GM18517 (cell line): ENCODE results near the gene GATA5.

Experiments used
- ATAC-seq: cut with Tn5 transposase; IDR thresholded peaks from one replicate; pipeline ENCODE4 v1.9.1; 2021; ENCODE audit warnings: mild to moderate bottlenecking, moderate library complexity; ENCODE audit not compliant: unreplicated experiment

GATA5 gene

GRCh38 chr20:62457098-62457497 is 18.7 kb downstream of the GATA5 start:
- no peak for ATAC-seq

GRCh38 chr20:62455929-62456328 is 19.9 kb downstream of the GATA5 start:
- ATAC-seq = no peak

GRCh38 chr20:62454904-62455636 is 20.7 kb downstream of the GATA5 start:
- no peak for ATAC-seq

- no peak for ATAC-seq
Measured at GRCh38 chr20:62453186-62453808, 22.5 kb downstream of the GATA5 start.

GRCh38 chr20:62452475-62453095 is 23.2 kb downstream of the GATA5 start:
- no peak for ATAC-seq

GRCh38 chr20:62451970-62452369 is 23.8 kb downstream of the GATA5 start:
- no peak for ATAC-seq

GRCh38 chr20:62451156-62451767 is 24.5 kb downstream of the GATA5 start:
- no peak for ATAC-seq

GRCh38 chr20:62449951-62450691 is 25.7 kb downstream of the GATA5 start:
- ATAC-seq = no peak

GRCh38 chr20:62448788-62449187 is 27.0 kb downstream of the GATA5 start:
- no peak for ATAC-seq

GRCh38 chr20:62448038-62448437 is 27.8 kb downstream of the GATA5 start:
- no peak for ATAC-seq

- ATAC-seq = no peak
Measured at GRCh38 chr20:62446888-62447869, 28.6 kb downstream of the GATA5 start.

- no peak for ATAC-seq
Measured at GRCh38 chr20:62446481-62446880, 29.3 kb downstream of the GATA5 start.

- ATAC-seq = no peak
Measured at GRCh38 chr20:62445553-62446340, 30.0 kb downstream of the GATA5 start.

GRCh38 chr20:62444286-62444685 is 31.5 kb downstream of the GATA5 start:
- ATAC-seq = no peak

GRCh38 chr20:62441987-62442539 is 33.7 kb downstream of the GATA5 start:
- no peak for ATAC-seq

GRCh38 chr20:62439218-62439617 is 36.6 kb downstream of the GATA5 start:
- no peak for ATAC-seq

- no peak for ATAC-seq
Measured at GRCh38 chr20:62437927-62438326, 37.9 kb downstream of the GATA5 start.

- no peak for ATAC-seq
Measured at GRCh38 chr20:62437496-62437895, 38.3 kb downstream of the GATA5 start.

- no peak for ATAC-seq
Measured at GRCh38 chr20:62436692-62437091, 39.1 kb downstream of the GATA5 start.
